ENCODE data around the gene CXXC5. TPM values are rescaled to one million over a fixed set of nuclear protein-coding genes. Genes with fewer than 3 reads are reported as not detected.
"Not testable (repeated sequence)": the region's sequence is repeated elsewhere in the genome, so short reads cannot be mapped to it uniquely, and the experiment has no call there.

CXXC5 gene
- total RNA-seq, 2 donors from 2014 or later = 3.2 to 4.3 TPM

DNA sequence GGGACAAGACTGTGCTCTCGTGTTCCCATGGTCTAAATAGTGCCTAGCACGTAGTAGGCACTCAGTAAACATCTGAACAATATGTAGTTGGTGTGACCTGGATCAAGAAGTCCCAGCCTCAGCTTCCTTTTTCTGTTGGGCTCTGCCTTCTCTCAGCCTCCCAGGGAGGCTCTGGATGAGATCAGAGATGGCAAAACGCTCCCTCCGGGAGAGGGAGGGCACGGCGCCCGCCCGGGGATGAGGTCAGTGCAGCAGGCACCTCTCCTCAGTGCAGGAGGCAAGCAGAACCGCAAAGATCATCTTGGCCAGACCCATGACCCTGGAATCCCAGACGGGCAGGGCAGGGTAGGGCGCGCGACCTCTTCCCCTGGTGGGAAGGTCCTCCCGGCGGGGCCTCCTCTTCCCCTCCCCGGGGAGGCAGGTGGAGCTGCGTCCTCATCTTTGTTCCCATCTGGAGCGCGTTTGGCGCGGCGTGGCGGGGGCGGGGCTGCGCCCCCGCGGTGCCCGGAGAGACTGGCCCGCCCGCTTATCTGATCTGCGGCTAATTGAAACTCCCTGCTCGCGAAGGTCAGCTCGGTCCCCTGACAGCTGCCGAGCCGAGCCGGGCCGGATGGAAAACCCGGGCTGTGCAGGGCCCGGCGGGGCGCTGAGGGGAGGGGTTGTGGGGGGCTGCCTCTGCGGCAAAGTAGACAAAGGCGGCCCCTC lies 60.9 kb downstream of the CXXC5 start:
- ATAC-seq (no peak), DNase-seq (no peak)
- Mint-ChIP-seq H3K4me3 (no peak overlapping the region), H3K4me1 (peaks cover 25% of the 10 kb centered on the region), H3K27ac (peak overlapping the region; percentile 21), H3K27me3 (peaks cover 18% of the 10 kb centered on the region), H3K36me3 (ENCODE audit: low read depth) (no peaks in the 10 kb centered on the region)
- H3K9me3 ChIP-seq (ENCODE audit: control insufficient read depth, low read length, poor library complexity, severe bottlenecking) = no peaks in the 10 kb centered on the region

DNA sequence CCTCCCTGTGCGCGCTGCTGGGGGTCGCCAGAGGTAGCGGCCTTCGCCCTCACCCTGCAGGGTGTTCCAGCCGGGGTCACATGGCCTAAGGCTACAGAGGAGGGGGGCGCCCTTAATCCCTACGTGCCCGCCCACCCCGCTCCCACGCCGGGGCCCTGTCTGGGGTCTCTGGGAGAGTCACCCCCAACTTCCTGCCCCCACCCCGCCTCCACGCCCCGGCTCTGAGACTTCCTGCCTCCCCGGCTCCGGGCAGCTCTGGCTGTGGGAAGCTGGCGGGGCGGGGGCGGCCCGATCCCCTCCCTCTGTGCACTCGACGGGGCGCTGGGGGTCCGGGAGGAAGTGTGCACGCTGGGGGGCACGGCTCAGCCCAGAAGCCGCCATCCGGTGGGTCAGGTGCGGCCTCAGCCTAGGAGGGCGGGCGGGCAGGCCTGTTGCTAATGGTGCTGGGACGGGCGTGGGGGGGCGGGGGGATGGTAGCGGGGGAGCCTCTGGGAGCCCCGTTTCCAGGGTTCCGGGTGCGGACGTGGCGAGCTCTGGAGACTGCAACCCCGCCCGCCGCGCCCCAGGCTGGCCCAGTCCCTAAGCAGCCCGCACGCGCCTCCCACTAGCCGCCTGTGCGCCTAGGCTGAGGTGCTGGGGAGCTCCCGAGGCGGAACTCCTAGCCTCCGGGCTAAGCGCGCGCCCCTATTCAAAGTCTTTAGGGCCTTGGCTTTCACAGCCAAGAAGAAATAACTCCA lies 61.6 kb downstream of the CXXC5 start:
- peak overlapping the region; percentile 77 for H3K27ac Mint-ChIP-seq
- H3K4me1 Mint-ChIP-seq = peaks cover 25% of the 10 kb centered on the region
- H3K9me3 ChIP-seq (ENCODE audit: control insufficient read depth, low read length, poor library complexity, severe bottlenecking) = no peaks in the 10 kb centered on the region
- no peak for ATAC-seq
- peaks cover 16% of the 10 kb centered on the region for H3K27me3 Mint-ChIP-seq
- no peaks in the 10 kb centered on the region for H3K36me3 Mint-ChIP-seq (ENCODE audit: low read depth)
- peak overlapping the region; percentile 81 for H3K4me3 Mint-ChIP-seq
- DNase-seq = no peak

DNA sequence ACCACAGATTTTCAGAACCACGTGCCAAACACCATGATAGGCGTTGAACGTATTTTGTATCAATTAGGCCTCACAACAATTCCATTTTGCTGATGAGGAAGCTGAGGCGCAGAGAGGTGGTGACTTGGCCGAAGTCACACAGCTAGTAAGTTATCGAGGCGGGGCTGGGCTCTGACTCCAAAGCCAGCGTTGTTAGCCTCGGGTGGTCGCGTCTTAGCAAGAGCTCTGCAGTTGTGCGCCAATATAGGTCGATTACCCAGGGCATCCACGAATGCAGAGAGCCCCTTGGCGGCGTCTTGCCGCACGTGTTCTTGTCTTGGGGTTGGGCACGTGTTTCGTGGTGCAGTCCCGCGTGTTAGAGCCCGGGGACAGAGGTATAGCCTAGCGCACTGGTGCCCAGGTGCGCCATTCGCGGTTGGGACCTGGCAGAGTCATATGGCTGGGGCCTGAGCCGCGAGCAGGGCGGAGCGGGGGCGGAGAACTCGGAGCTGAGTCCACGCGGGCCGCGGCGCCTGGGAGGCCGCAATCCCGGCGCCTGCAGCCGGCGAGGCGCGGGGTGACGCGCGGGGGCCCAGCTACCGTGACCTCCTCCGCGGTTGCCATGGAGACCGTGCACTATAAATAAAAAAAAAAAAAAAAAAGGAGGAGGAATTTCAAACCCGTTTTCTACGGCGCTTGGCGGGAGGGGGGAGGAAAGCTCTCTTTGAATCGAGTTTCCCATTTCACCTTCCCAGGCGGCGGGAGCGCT lies 62.3 kb downstream of the CXXC5 start:
- H3K27ac Mint-ChIP-seq = peak overlapping the region; percentile 77

DNA sequence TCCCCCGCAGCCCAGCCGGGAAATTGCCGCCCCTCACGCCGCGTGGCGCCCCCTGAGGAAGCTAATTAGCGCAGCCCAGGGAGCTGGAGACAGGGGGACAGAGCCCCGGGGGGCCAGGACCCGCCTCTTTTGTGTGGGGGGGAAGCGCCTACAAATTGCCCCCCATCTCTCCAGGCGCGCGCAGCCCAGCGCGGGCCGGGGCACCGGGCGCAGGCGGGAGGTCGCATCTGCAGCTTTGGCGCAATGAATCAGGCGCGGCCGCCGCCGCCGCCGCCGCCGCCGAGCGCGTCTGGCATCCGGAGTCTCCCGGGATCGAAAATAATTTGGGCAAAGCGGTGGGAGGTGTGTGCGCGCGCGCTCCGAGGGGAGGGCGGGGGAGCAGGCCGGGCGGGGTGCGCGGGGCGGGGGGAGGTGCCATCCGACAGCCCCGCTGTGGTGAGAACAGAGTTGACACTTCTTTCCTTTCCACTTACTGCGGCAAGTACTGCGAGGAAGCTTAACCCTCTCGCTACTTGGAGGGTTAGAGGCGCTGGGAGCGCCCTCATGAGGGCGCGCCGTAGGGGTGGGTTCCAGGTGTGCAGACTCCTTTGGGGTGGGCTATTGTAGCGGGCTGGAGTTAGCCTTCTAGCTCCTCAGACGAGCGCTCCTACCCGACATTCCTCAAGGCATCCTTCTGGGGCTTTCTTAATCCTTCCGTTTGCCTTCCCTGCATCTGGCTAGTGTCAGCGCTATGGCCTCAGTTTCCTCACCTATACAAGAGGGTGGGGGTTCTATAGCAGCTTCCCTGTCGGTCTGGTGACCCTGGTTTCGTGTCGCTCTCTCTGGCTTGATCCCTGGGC lies 63.1 kb downstream of the CXXC5 start:
- Mint-ChIP-seq H3K4me3 (peak overlapping the region; percentile 81), H3K27me3 (peaks cover 11% of the 10 kb centered on the region), H3K27ac (peak overlapping the region; percentile 77), H3K4me1 (peaks cover 22% of the 10 kb centered on the region), H3K36me3 (ENCODE audit: low read depth) (no peaks in the 10 kb centered on the region)
- H3K9me3 ChIP-seq (ENCODE audit: control insufficient read depth, low read length, poor library complexity, severe bottlenecking) = no peaks in the 10 kb centered on the region
- peak; percentile 67 for ATAC-seq
- peak in 2 of 3 donors; percentile 37 to 46 for DNase-seq

More for the DNA sequence above, 62.3 kb downstream of the CXXC5 start:
- peak; percentile 45 to 62 (median 59) for DNase-seq
- H3K4me1 Mint-ChIP-seq = peaks cover 23% of the 10 kb centered on the region
- peak; percentile 84 for ATAC-seq
- peak overlapping the region; percentile 81 for H3K4me3 Mint-ChIP-seq
- H3K27me3 Mint-ChIP-seq = peaks cover 15% of the 10 kb centered on the region
- H3K9me3 ChIP-seq (ENCODE audit: control insufficient read depth, low read length, poor library complexity, severe bottlenecking) = no peaks in the 10 kb centered on the region
- H3K36me3 Mint-ChIP-seq (ENCODE audit: low read depth) = no peaks in the 10 kb centered on the region

DNA sequence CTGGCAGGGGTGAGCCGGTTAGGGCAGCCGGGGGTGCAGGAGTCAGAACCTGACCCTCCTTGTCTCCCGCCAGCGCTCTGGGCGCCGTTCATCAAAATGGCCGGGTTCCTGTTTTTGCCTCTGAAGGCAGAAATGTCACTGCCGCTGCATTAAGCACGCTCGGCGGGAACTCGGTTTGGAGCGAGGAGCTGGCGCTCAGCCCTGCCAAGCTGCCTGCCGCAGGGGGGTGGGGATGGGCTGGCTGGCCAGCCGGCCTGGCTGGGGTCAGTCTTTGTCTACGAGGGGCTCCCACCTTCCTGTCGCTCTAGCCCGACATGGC lies 63.7 kb downstream of the CXXC5 start:
- Mint-ChIP-seq H3K36me3 (ENCODE audit: low read depth) (no peaks in the 10 kb centered on the region), H3K27me3 (peaks cover 11% of the 10 kb centered on the region), H3K27ac (no peak overlapping the region), H3K4me3 (peak overlapping the region; percentile 81), H3K4me1 (peaks cover 22% of the 10 kb centered on the region)
- ATAC-seq = no peak
- no peaks in the 10 kb centered on the region for H3K9me3 ChIP-seq (ENCODE audit: control insufficient read depth, low read length, poor library complexity, severe bottlenecking)
- DNase-seq = no peak

DNA sequence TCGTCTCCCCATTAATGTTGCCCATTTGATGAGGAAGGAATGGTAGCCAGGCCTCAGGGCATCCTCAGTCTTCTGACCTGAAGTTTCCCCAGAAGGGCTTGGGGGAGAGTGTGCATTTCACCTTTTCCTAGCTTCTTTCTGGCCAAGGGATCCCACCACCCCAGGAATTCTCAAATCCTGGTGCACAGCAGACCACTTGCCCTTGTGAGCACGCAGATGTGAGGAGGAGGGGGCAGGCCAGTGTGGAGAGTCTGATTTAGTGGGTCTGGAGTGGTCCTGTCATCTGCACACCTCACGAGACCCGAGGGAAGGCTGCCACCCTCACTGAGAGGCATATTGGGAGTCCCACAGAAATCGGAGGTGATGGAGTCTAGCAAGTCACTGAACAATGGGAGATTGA lies 64.3 kb downstream of the CXXC5 start:
- Mint-ChIP-seq H3K4me1 (peaks cover 22% of the 10 kb centered on the region), H3K27ac (no peak overlapping the region), H3K36me3 (ENCODE audit: low read depth) (no peaks in the 10 kb centered on the region), H3K4me3 (no peak overlapping the region), H3K27me3 (peaks cover 11% of the 10 kb centered on the region)
- no peak for ATAC-seq
- DNase-seq = no peak
- H3K9me3 ChIP-seq (ENCODE audit: control insufficient read depth, low read length, poor library complexity, severe bottlenecking) = no peaks in the 10 kb centered on the region

DNA sequence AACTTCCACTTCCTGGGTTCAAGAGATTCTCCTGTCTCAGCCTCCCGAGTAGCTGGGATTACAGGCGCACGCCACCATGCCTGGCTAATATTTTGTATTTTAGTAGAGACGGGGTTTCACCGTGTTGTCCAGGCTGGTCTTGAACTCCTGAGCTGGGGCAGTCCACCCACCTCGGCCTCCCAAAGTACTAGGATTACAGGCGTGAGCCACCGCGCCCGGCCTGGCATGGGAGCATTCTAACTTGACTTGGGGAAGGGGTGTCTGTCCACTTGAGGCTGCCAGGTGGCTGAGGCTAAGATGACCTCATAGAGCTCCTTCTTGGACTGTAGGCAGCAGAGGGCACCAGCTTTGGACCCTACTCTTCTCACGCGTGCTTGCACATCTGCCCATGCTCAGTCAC lies 65.7 kb downstream of the CXXC5 start:
- H3K27me3 Mint-ChIP-seq = peaks cover 11% of the 10 kb centered on the region
- not testable (repeated sequence) for H3K36me3 Mint-ChIP-seq (ENCODE audit: low read depth); H3K4me3 Mint-ChIP-seq; DNase-seq; H3K27ac Mint-ChIP-seq; ATAC-seq; H3K9me3 ChIP-seq (ENCODE audit: control insufficient read depth, low read length, poor library complexity, severe bottlenecking)
- peaks cover 14% of the 10 kb centered on the region for H3K4me1 Mint-ChIP-seq

DNA sequence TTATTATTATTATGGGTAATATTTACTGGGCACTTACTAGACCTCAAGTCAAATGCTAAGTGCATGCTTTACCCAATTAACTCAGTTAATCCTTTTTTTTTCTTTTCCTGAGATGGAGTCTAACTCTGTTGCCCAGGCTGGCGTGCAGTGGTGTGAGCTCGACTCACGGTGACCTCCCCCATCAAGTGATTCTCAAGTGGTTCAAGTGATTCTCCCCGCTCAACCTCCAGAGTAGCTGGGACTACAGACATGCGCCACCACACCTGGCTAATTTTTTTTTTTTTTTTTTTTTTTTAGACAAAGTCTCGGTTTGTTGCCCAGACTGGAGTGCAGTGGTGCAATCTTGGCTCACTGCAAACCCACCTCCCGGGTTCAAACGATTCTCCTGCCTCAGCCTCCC lies 69.1 kb downstream of the CXXC5 start:
- no peak for ATAC-seq
- H3K9me3 ChIP-seq (ENCODE audit: control insufficient read depth, low read length, poor library complexity, severe bottlenecking) = no peaks in the 10 kb centered on the region
- Mint-ChIP-seq H3K4me3 (no peak overlapping the region), H3K27ac (no peak overlapping the region), H3K27me3 (peaks cover 11% of the 10 kb centered on the region), H3K36me3 (ENCODE audit: low read depth) (no peaks in the 10 kb centered on the region), H3K4me1 (no peaks in the 10 kb centered on the region)
- no peak for DNase-seq

DNA sequence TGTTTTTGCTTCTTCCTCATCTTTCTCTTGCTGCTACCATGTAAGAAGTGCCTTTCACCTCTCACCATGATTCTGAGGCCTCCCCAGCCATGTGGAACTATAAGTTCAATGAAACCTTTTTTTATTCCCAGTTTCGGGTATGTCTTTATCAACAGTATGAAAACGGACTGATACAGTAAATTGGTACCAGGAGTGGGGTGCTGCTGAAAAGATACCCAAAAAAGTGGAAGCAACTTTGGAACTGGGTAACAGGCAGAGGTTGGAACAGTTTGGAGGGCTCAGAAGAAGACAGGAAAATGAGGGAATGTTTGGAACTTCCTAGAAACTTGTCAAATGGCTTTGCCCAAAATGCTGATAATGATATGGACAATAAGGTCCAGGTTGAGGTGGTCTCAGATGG lies 70.3 kb downstream of the CXXC5 start:
- H3K9me3 ChIP-seq (ENCODE audit: control insufficient read depth, low read length, poor library complexity, severe bottlenecking); H3K27me3 Mint-ChIP-seq; ATAC-seq; H3K27ac Mint-ChIP-seq; H3K36me3 Mint-ChIP-seq (ENCODE audit: low read depth); H3K4me1 Mint-ChIP-seq; DNase-seq; H3K4me3 Mint-ChIP-seq: not testable (repeated sequence)

DNA sequence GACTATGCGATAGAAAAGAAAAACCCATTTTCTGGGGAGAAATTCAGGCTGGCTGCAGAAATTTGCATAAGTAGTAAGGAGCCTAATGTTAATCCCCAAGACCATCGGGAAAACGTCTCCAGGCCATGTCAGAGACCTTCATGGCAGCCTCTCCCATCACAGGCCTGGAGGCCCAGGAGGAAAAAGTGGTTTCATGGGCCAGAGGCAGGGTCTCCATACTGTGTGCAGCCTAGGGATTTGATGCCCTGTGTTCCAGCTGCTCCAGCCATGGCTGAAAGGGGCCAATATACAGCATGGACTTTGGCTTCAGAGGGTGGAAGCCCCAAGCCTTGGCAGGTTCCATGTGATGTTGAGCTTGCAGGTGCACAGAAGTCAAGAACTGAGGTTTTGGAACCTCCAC lies 71.8 kb downstream of the CXXC5 start:
- not testable (repeated sequence) for H3K4me1 Mint-ChIP-seq; H3K9me3 ChIP-seq (ENCODE audit: control insufficient read depth, low read length, poor library complexity, severe bottlenecking); ATAC-seq; DNase-seq; H3K27me3 Mint-ChIP-seq; H3K4me3 Mint-ChIP-seq; H3K36me3 Mint-ChIP-seq (ENCODE audit: low read depth); H3K27ac Mint-ChIP-seq

DNA sequence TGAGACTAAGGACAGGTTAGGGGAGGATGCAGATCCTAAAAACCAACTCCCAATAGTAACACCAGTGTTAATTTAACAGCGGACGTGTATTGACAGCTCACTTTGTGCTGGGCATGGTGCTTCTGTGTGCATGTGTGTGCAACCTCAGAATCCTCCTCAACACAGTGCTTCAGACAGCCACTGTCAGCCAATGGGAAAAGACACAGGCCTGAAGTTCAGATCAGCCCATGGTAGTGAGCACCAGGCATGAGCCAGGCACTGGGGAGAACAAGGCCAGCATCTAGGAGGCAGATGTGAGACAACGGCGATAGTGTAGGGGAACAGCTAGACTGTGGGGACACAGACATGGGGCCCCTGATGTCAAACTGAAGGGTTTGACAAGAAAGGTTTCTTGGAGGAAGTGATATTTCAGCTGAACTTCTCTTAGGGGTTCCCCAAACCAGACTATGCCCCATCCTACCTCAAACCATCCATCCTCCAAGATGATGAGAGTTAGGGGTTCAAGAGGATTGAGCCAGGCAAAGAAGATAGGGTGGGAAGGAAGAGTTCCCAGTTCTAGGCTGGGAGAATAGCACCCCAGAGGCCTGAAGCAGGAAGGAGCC lies 75.9 kb downstream of the CXXC5 start:
- ATAC-seq = no peak
- no peaks in the 10 kb centered on the region for H3K36me3 Mint-ChIP-seq (ENCODE audit: low read depth)
- no peak overlapping the region for H3K27ac Mint-ChIP-seq
- no peak overlapping the region for H3K4me3 Mint-ChIP-seq
- DNase-seq = no peak
- no peaks in the 10 kb centered on the region for H3K9me3 ChIP-seq (ENCODE audit: control insufficient read depth, low read length, poor library complexity, severe bottlenecking)
- peaks cover 7% of the 10 kb centered on the region for H3K27me3 Mint-ChIP-seq
- H3K4me1 Mint-ChIP-seq = no peaks in the 10 kb centered on the region

DNA sequence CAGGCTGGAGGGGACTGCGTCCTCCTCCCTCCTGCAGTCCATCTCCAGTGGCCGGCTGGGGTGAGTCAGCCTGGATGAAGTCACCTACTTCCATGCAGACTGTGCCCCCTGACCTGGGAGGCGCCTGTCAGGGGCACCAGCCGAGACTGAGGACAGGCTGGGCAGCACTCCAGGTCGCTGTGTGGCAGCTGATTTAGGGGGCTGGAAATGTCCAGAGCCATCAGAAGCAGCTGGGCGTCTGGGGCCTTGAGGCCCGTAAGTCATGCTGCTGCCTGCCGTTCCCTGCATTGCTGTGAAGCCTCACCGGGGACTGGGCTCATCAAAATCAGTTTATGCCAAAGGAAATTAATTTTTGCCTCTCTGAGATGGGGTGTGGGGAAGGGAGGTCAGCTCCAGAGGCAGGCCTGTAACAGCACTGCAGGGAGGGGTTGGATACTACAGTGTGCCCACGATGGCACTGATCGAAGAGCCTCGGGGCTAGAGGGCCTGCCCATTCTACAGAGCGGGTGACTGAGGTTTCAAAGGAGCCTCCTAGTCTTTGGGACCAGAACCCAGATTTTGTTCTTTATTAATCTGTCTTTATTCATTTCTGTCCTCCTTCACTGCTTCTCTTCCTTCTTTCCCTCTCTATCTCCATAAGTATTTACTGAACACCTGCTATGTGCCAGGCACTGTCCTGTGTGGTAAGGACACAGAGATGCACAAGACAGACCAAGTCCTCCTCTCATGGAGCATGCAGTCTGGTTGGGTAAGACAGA lies 77.1 kb downstream of the CXXC5 start:
- no peaks in the 10 kb centered on the region for H3K9me3 ChIP-seq (ENCODE audit: control insufficient read depth, low read length, poor library complexity, severe bottlenecking)
- ATAC-seq (no peak), DNase-seq (no peak)
- Mint-ChIP-seq H3K27ac (no peak overlapping the region), H3K27me3 (peaks cover 7% of the 10 kb centered on the region), H3K36me3 (ENCODE audit: low read depth) (no peaks in the 10 kb centered on the region), H3K4me3 (no peak overlapping the region), H3K4me1 (no peaks in the 10 kb centered on the region)

Measured in T-helper 17 cell (primary cell).